ENCODE results near the gene LGR5. TPM values are rescaled to one million over a fixed set of nuclear protein-coding genes. Genes with fewer than 3 reads are reported as not detected.
"Not testable (repeated sequence)": the region's sequence is repeated elsewhere in the genome, so short reads cannot be mapped to it uniquely, and the experiment has no call there.

The LGR5 gene
- total RNA-seq, 1 experiment from 2014 or later = 7.6 TPM

DNA sequence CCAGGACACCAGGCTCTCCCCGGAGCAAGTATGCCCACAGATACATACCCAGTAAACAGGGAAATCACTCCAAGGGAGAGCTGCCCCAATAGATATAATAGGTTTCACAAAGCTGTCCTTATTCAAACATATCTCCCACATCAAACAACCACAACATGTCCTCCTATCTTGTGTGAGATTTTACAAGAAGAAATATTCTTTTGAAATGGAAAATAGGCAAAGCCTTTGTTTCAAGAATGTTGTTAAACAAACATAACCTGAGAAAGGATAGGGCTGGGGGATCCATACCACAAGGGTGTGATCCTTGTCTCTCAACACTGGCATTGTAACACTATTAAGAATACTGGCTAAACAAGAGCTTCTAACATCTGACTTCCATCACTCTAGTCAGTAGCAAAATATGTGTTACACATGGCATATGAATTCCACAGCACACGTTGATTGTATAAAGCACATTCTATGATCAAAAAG, 32.9 kb downstream of the LGR5 start:
- DNase-seq (ENCODE audit: low spot score) = no peak

- no peak for DNase-seq (ENCODE audit: low spot score)
These were observed 35.2 kb downstream of the LGR5 start for GRCh38 chr12:71474791-71475190.

DNA sequence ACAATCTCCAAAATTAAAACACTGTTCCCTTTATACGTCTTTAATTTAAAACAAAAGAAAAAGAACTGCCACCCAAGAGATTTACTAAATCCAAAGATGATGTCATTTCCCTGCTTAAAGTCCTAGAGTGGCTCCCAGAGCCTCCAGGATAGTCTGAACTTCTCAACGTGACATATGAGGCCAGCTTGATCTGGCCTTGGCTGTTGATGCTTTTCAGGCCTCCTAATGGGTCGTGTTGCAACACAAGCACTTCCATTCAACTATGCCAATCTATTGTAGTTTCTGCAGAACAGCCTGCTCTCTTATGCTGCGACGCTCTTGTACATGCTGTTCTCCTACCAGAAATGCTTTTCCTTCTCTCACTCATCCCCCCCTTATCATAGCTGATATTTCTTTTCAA, 35.7 kb downstream of the LGR5 start:
- DNase-seq (ENCODE audit: low spot score) = no peak

DNA sequence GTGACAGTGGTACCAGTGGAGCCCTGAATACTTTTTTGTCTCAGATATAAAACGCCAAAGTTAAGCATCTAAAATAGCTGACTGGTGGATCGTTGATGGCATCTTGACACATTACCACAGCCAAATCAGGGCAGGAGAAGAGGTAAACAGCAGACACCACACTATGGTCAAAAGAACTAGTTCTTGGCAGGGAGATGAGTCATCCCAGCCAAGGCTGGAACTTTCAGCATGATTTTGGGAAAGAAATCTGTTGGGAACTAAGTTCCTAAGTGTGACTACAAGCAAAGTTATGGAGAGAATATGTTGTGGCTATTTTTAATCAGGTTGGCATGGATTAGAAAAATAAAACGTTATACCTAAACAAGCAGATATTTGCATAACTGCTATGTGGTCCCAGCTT, 36.9 kb downstream of the LGR5 start:
- DNase-seq (ENCODE audit: low spot score) = no peak

DNA sequence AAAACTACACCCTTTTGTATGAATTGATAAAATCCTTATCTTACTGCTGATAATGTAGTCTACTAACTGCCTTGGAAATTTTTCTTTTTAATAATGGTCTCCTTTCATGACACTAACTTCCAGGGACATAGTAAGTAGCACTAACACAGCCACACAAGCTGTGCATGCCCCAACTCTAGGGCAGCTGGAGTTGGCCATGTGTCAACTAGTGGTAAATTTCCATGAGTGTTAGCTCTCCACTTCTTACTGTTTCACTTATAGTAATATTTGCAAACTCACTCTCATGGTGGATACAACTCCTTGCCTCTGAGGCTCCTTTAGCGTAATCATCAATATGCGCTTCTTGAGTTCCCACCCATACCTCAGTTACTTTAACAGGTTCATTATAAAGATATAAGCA, 38.0 kb downstream of the LGR5 start:
- DNase-seq (ENCODE audit: low spot score) = no peak

GRCh38 chr12:71478270-71478669, 38.7 kb downstream of the LGR5 start:
- DNase-seq (ENCODE audit: low spot score) = no peak

- DNase-seq (ENCODE audit: low spot score) = no peak
These were observed 44.8 kb downstream of the LGR5 start for GRCh38 chr12:71484272-71484905.

- not testable (repeated sequence) for DNase-seq (ENCODE audit: low spot score)
These were observed 51.2 kb downstream of the LGR5 start for GRCh38 chr12:71490844-71491243.

DNA sequence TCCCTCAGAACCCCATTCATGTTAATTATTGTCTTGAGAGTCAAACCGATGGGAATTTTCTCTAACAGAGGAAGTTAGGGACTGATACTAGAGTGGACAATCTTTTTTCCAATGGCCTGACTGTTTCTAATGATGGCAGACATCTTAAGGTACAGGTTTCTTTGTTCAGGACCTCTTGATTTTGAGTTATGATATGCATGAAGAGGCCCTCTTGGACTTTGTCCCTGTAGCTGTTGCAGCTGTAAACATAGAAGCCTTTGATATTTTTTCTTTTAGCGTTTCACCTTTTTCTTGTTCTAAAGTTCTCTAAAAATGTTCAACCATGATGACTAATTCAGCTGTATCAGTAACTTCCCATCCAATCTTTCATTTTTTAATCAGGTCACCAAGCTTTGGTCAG, 53.0 kb downstream of the LGR5 start:
- peak; percentile 21 for DNase-seq (ENCODE audit: low spot score)

- DNase-seq (ENCODE audit: low spot score) = no peak
These were observed 60.2 kb downstream of the LGR5 start for GRCh38 chr12:71499834-71500233.

GRCh38 chr12:71503579-71504391, 64.2 kb downstream of the LGR5 start:
- DNase-seq (ENCODE audit: low spot score) = no peak

DNA sequence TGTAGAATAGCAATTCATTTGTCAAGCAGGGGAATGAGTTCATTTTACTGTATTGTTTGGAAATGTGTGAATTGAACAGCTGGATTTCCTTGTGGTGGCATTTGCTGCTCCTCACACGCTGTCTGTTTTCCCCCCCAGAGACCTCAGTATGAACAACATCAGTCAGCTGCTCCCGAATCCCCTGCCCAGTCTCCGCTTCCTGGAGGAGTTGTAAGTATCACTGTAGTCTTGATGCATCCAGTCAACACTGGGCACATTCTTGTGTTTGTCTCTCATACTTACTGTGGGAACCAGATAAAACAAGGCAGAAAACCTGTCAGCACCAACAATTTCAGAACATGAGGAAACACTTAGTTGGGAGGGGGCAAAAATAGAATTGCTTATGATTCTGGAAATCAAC, 64.9 kb downstream of the LGR5 start:
- no peak for DNase-seq (ENCODE audit: low spot score)

GRCh38 chr12:71509705-71510104, 70.1 kb downstream of the LGR5 start:
- DNase-seq (ENCODE audit: low spot score) = no peak

DNA sequence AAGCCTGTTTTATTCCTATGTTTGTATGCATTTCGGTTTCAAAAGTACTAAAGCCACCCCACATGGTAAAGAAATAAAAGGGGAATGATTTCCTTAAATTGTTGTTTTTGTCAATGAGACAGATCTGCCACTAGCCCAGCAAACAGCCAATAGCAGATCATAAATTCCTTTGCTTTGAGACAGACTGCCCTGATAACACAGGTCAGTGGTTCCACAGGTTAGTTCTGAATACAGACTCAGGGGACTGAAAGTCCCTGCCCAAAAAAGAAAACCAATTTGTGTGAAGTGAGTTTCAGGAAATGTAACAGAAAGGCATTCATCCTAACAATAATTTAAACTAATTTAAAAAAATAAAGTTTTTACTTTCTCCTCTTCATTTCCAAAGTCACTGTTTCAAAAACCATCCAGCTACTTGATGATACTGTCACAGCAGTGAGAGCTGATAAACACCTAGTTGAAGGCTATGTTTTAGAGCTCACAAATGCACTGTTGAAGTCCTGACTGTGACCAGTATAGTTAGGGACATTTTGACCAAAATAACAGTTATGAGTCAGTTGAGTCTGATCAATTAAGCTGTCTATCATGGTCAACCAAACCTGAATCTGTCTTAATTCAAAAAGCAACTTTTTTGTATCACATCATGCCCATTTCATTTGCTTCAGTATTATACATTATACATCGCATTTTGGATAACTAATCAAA, 77.7 kb downstream of the LGR5 start:
- no peak for DNase-seq (ENCODE audit: low spot score)

DNA sequence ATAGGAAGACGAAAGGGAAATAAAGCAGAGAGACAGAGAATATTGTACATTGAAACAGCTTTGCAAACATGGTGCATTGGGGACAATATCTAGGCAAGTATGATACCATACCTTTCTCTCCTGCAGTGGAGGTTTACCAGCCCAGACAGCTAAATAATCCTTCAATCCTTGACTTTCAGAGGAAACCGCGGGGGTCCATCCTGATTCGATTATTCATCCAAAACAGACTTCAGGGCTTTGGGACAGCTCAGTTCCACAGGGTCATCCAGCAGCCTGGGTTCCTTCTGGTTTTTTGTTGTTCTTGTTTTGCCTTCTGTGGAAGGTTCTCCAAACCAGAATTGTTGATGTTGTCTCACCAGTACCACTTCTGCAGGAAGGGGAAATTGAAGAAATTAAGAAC, 81.5 kb downstream of the LGR5 start:
- no peak for DNase-seq (ENCODE audit: low spot score)

GRCh38 chr12:71524626-71525025, 85.0 kb downstream of the LGR5 start:
- DNase-seq (ENCODE audit: low spot score) = no peak

GRCh38 chr12:71533703-71534102, 94.1 kb downstream of the LGR5 start:
- no peak for DNase-seq (ENCODE audit: low spot score)

- no peak for DNase-seq (ENCODE audit: low spot score)
These were observed 96.8 kb downstream of the LGR5 start for GRCh38 chr12:71536279-71536938.

DNA sequence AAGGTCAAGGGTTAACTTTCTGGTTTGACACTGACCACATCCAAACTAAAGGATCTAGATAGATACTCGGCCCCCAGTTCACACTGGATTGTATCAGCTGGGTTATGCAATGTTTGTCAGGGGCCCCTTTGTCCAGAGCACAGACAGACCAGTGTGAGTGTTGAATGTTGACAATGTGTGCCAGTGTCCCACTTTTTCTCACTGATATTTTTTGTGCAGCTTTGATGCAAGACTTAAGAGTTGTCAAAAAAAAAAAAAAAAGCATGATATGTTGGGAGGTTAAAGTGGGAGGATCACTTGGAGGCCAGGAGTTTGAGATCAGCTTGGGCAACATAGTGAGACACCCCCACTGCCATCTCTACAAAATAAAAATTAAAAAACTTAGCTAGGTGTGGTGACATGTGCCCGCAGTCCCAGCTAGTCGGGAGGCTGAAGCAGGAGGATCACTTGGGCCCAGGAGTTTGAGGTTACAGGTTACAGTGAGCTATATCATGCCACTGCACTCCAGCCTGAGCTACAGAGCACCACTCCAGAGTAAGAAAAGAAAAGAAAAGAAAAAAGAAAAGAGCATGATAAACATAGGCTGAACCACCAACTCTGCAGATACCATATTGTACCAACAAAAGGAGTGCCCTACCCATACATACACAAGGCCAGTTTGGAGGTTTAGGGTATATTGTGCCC, 97.5 kb downstream of the LGR5 start:
- DNase-seq (ENCODE audit: low spot score) = no peak

- no peak for DNase-seq (ENCODE audit: low spot score)
These were observed 99.2 kb downstream of the LGR5 start for GRCh38 chr12:71538807-71539206.

DNA sequence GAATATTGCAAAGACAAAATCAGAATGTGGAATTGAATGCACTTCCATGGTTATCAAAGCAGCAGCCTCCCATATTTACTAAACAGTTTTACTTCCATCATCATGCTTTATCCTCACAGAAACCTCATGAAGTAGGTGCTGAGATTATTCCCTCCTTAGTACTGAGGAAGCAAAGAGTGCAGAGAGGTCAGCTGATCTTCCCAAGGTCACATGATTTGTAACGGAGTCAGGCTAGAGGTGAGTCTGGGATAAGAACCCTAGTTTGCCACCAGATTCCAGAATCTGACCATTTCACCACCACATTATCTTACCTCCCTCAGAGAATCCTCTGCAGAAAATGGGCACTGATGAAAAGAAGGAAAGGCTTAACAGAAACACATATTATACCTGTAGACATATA, 102.0 kb downstream of the LGR5 start:
- no peak for DNase-seq (ENCODE audit: low spot score)

All from HT-29 (cell line).